ENCODE data around the gene LCE1B.

Gene LCE1B

GRCh38 chr1:152811671-152812070 lies at the start of gene LCE1B:
TSS of gene LCE1B (plus strand) at chr1:152811971. CDS start at chr1:152812447, 476 bp downstream.
- DNase-seq: no peak

- no peak for DNase-seq
These were observed 42.8 kb upstream of the LCE1B start for GRCh38 chr1:152768847-152769533.

GRCh38 chr1:152770411-152770810 lies 41.4 kb upstream of the LCE1B start:
- DNase-seq: no peak

- DNase-seq: no peak
These were observed 36.9 kb upstream of the LCE1B start, which contains the start of gene LCE1F for GRCh38 chr1:152774875-152775274. TSS of gene LCE1F (plus strand) at chr1:152775140. CDS start at chr1:152776372, 1,232 bp downstream.

- no peak for DNase-seq
These were observed 35.4 kb upstream of the LCE1B start for GRCh38 chr1:152776361-152776760.

- DNase-seq: no peak
These were observed 34.1 kb upstream of the LCE1B start for GRCh38 chr1:152777510-152778137.

GRCh38 chr1:152783095-152783494 lies 28.7 kb upstream of the LCE1B start:
- no peak for DNase-seq

GRCh38 chr1:152786077-152786476 lies 25.7 kb upstream of the LCE1B start, which contains the start of gene LCE1E:
TSS of gene LCE1E (plus strand) at chr1:152786257. CDS start at chr1:152787300, 1,043 bp downstream.
- DNase-seq: no peak

GRCh38 chr1:152795686-152796085 lies 16.1 kb upstream of the LCE1B start:
- no peak for DNase-seq

GRCh38 chr1:152796421-152796820 lies 15.3 kb upstream of the LCE1B start, which contains the start of gene LCE1D:
TSS of gene LCE1D (plus strand) at chr1:152796721. CDS start at chr1:152797795, 1,074 bp downstream.
- no peak for DNase-seq

GRCh38 chr1:152801333-152801732 lies 10.4 kb upstream of the LCE1B start:
- DNase-seq: no peak

GRCh38 chr1:152806576-152806975 lies 5.2 kb upstream of the LCE1B start, which contains the start of gene LCE1C:
TSS of gene LCE1C (minus strand) at chr1:152806651. CDS start at chr1:152805478, 1,173 bp downstream.
- no peak for DNase-seq

GRCh38 chr1:152811050-152811449 lies 721 bp upstream of the LCE1B start:
- DNase-seq: no peak

- DNase-seq: no peak
These were observed 5.5 kb downstream of the LCE1B start for GRCh38 chr1:152817309-152817708.

- DNase-seq: no peak
These were observed 11.5 kb downstream of the LCE1B start for GRCh38 chr1:152823294-152823693.

GRCh38 chr1:152824964-152825363 lies 13.2 kb downstream of the LCE1B start:
- no peak for DNase-seq

- no peak for DNase-seq
These were observed 15.4 kb downstream of the LCE1B start, which contains the start of gene LCE1A for GRCh38 chr1:152827173-152827572. TSS of gene LCE1A (plus strand) at chr1:152827473. CDS start at chr1:152827473, 0 bp downstream.

- no peak for DNase-seq
These were observed 25.1 kb downstream of the LCE1B start for GRCh38 chr1:152836870-152837269.

- DNase-seq: no peak
These were observed 30.8 kb downstream of the LCE1B start, which contains the start of gene LCE6A for GRCh38 chr1:152842556-152842955. TSS of gene LCE6A (plus strand) at chr1:152842856. CDS start at chr1:152843521, 665 bp downstream.

- DNase-seq: no peak
These were observed 43.9 kb downstream of the LCE1B start for GRCh38 chr1:152855661-152856060.

GRCh38 chr1:152858062-152858461 lies 46.3 kb downstream of the LCE1B start:
- no peak for DNase-seq

- DNase-seq: no peak
These were observed 47.9 kb downstream of the LCE1B start, which contains the start of gene LCE7A for GRCh38 chr1:152859696-152860095. TSS of gene LCE7A (plus strand) at chr1:152859996. CDS start at chr1:152860698, 702 bp downstream.

GRCh38 chr1:152860129-152860528 lies 48.4 kb downstream of the LCE1B start:
- DNase-seq: no peak

- DNase-seq: no peak
These were observed 49.6 kb downstream of the LCE1B start for GRCh38 chr1:152861374-152861773.

Measured in stimulated activated CD4-positive, alpha-beta T cell treated with anti-CD3 and anti-CD28 coated beads, Interleukin-4, amount 100 ng/mL, for 24 hours (primary cell).